Retina (tissue), 1 donor: ENCODE data around the gene SASS6.
A peak's percentile ranks its signal among the peaks of the same experiment; 100 is the strongest.

Source experiments
- DNase-seq: peaks from one replicate; pipeline ENCODE4 v3.0.0-alpha.2; 2016

Gene SASS6

GRCh38 chr1:100132566-100133477 is at the start of gene SASS6, which contains the start of gene TRMT13:
SASS6 (minus strand) TSS chr1:100132930; CDS start chr1:100132814, 116 bp downstream.
TRMT13 (plus strand) TSS chr1:100133163; CDS start chr1:100133169, 6 bp downstream.
- peak; percentile 97 for DNase-seq

GRCh38 chr1:100178091-100178490 is 45.4 kb upstream of the SASS6 start, which contains the start of gene LRRC39:
LRRC39 (minus strand) TSS chr1:100178256; CDS start chr1:100168516, 9,740 bp downstream.
- no peak for DNase-seq

GRCh38 chr1:100177295-100178041 is 44.7 kb upstream of the SASS6 start:
- no peak for DNase-seq

- no peak for DNase-seq
Measured at GRCh38 chr1:100168051-100168450, 35.3 kb upstream of the SASS6 start.

GRCh38 chr1:100164702-100165101 is 32.0 kb upstream of the SASS6 start:
- no peak for DNase-seq

- DNase-seq: peak; percentile 42
Measured at GRCh38 chr1:100164216-100164615, 31.5 kb upstream of the SASS6 start.

GRCh38 chr1:100162881-100163280 is 30.2 kb upstream of the SASS6 start:
- no peak for DNase-seq

- DNase-seq: no peak
Measured at GRCh38 chr1:100152271-100152670, 19.5 kb upstream of the SASS6 start.

- DNase-seq: no peak
Measured at GRCh38 chr1:100151679-100152078, 18.9 kb upstream of the SASS6 start.

- DNase-seq: no peak
Measured at GRCh38 chr1:100147875-100148274, 15.1 kb upstream of the SASS6 start.

GRCh38 chr1:100146958-100147357 is 14.2 kb upstream of the SASS6 start:
- no peak for DNase-seq

GRCh38 chr1:100145116-100145515 is 12.4 kb upstream of the SASS6 start:
- DNase-seq: no peak

- no peak for DNase-seq
Measured at GRCh38 chr1:100142343-100142742, 9.6 kb upstream of the SASS6 start.

- DNase-seq: no peak
Measured at GRCh38 chr1:100141192-100141591, 8.5 kb upstream of the SASS6 start.

GRCh38 chr1:100137602-100138001 is 4.9 kb upstream of the SASS6 start:
- no peak for DNase-seq

GRCh38 chr1:100134872-100135271 is 2.1 kb upstream of the SASS6 start:
- no peak for DNase-seq

- DNase-seq: no peak
Measured at GRCh38 chr1:100131623-100132022, 1.1 kb downstream of the SASS6 start.

GRCh38 chr1:100130552-100131077 is 2.1 kb downstream of the SASS6 start:
- DNase-seq: no peak

GRCh38 chr1:100127226-100127625 is 5.5 kb downstream of the SASS6 start:
- DNase-seq: no peak

GRCh38 chr1:100122177-100122576 is 10.6 kb downstream of the SASS6 start:
- no peak for DNase-seq

- no peak for DNase-seq
Measured at GRCh38 chr1:100115524-100115923, 17.2 kb downstream of the SASS6 start.

- no peak for DNase-seq
Measured at GRCh38 chr1:100109554-100110066, 23.1 kb downstream of the SASS6 start.

- no peak for DNase-seq
Measured at GRCh38 chr1:100107696-100108095, 25.0 kb downstream of the SASS6 start.
